Measurements from ENCODE around the gene NXF1.
A peak's percentile ranks its signal among the peaks of the same experiment; 100 is the strongest.
"Not testable (repeated sequence)": the region's sequence is repeated elsewhere in the genome, so short reads cannot be mapped to it uniquely, and the experiment has no call there.

NXF1 gene

GRCh38 chr11:62787005-62787759 lies 18.1 kb downstream of the NXF1 start, which contains the start of gene TMEM179B:
TMEM179B (plus strand) TSS chr11:62787402; CDS start chr11:62787432, 30 bp downstream.
- DNase-seq (ENCODE audit: low spot score), result peak; percentile 94

DNA sequence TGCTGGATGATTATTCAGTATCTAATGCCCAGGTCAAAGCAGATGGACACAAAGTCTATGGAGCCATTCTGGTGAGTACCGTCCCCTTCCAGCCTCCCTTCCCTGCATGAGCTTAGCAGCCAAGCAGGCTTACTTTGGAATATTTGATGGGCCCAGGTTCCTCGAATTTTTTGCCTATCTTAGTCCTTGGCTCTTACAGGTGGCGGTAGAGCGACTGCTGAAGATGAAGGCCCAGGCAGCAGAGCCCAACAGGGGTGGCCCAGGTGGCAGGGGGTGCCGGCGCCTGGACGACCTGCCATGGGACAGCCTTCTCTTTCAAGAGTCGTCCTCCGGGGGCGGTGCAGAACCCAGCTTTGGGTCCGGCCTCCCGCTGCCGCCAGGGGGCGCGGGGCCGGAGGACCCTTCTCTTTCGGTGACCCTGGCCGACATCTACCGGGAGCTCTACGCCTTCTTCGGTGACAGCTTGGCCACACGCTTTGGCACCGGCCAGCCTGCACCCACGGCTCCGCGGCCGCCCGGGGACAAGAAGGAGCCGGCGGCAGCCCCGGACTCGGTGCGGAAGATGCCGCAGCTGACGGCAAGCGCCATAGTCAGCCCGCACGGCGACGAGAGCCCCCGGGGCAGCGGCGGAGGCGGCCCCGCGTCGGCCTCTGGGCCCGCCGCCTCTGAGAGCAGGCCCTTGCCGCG lies 18.8 kb downstream of the NXF1 start:
- DNase-seq (ENCODE audit: low spot score), result peak; percentile 92

GRCh38 chr11:62782753-62783152 lies 22.5 kb downstream of the NXF1 start:
- DNase-seq (ENCODE audit: low spot score), result no peak

DNA sequence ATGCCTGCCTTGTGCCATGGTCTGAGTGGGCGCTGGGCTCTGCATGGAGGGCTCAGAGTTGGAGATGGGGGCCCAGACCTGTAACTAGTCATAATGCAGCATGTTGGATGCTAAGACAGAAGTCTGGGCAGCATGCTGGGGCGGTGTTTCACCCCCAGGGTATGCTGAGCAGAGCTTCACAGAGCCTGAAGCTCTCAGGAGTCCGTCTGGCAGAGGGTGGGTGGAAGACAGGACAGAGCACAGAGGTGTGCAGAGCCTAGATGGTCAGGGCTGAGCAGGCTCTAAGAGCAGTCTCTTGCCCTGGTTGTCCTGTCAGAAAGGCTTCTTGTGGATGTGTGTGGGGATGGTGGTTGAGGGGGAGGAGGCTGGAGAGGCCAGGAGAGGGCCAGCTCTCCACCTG lies 26.8 kb downstream of the NXF1 start:
- DNase-seq (ENCODE audit: low spot score), result no peak

GRCh38 chr11:62777389-62777788 lies 27.9 kb downstream of the NXF1 start:
- DNase-seq (ENCODE audit: low spot score), result no peak

GRCh38 chr11:62775646-62776045 lies 29.6 kb downstream of the NXF1 start:
- DNase-seq (ENCODE audit: low spot score), result no peak

DNA sequence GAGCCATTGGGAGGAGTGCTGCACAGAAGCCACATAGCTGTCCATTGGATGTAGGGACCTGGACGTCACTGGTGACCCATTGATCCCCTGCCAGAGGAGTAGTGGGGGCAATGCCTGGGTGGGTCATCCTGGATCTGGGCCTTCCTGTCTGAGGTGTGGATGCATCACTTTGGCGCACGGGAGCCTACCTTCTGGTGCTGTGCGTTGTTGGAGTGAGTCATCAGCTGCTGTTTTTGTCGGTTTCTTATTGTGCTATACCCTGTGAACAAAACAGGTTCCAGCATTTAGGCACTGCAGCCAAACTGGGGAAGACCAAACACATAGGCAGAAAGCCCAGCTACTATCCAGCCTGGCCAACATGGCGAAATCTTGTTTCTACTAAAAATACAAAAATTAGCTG lies 30.8 kb downstream of the NXF1 start:
- DNase-seq (ENCODE audit: low spot score), result no peak

- peak; percentile 93 for DNase-seq (ENCODE audit: low spot score)
These were observed 33.9 kb downstream of the NXF1 start, which contains the start of gene TAF6L for GRCh38 chr11:62771144-62772021. TAF6L (plus strand) TSS chr11:62771396; CDS start chr11:62775784, 4,388 bp downstream.

- no peak for DNase-seq (ENCODE audit: low spot score)
These were observed 34.5 kb downstream of the NXF1 start for GRCh38 chr11:62770778-62771143.

- DNase-seq (ENCODE audit: low spot score), result not testable (repeated sequence)
These were observed 44.4 kb downstream of the NXF1 start for GRCh38 chr11:62760867-62761227.

DNA sequence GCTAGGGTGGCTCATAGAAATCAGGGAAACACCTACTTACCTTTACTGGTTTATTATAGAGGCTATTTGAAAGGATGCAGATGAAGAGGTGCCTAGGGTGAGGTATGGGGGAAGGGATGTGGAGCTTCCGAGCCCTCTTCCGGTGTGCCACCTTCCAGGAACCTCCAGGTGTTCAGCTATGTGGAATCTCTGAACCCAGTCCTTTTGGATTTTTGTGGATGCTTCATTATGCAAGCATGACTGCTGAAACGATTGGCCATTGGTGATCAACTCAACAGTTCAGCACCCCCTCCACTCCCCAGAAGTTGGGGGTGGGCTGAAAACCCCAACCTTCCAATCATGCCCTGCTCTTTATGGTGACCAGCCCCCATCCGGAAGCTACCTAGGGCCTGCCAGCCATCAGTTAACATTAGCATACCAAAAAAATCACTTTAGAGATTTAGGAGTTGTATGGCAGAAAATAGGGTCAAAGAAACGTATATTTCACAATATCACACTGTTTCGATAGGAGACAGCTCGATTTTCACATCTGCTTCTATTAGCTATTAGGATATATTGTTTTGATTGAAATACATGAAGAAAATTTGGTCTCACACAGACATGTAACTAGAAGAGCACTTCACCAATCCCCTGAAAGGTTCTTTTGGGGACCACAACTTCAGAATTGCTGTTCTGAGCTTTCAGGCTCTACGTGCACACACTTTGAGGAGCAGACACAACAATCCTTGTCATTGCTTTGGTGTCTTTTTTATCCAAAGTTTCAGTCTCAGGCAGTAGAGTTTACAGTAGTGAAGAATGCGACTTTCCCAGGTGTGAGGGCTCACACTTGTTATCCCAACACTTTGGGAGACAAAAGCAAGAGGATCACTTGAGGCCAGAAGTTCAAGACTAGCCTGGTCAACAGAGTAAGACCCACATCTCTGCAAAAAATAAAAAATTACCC lies 47.1 kb downstream of the NXF1 start:
- DNase-seq (ENCODE audit: low spot score), result no peak

DNA sequence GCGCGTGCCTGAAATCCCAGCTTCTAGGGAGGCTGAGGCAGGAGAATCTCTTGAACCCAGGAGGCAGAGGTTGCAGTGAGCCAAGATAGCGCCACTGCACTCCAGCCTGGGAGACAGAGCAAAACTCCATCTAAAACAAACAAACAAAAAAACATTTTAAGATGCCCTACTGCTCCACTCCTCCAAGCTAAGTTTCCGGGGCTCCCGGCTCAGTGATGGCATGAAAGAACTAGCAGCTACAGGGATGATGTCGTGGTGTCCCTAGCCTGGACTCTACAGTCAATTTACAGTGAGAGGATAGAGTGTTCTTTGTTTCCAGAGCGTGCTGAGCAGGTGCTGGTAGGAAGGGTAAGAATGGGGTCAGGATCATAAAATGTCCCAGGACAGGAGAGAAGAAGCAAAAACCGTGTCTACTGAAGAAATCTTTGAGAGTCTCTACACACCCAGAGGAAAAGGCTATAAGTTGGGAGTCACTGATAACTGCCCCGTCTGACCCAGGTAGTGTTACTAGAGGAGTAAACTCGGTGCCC lies 50.1 kb downstream of the NXF1 start:
- DNase-seq (ENCODE audit: low spot score), result no peak

DNA sequence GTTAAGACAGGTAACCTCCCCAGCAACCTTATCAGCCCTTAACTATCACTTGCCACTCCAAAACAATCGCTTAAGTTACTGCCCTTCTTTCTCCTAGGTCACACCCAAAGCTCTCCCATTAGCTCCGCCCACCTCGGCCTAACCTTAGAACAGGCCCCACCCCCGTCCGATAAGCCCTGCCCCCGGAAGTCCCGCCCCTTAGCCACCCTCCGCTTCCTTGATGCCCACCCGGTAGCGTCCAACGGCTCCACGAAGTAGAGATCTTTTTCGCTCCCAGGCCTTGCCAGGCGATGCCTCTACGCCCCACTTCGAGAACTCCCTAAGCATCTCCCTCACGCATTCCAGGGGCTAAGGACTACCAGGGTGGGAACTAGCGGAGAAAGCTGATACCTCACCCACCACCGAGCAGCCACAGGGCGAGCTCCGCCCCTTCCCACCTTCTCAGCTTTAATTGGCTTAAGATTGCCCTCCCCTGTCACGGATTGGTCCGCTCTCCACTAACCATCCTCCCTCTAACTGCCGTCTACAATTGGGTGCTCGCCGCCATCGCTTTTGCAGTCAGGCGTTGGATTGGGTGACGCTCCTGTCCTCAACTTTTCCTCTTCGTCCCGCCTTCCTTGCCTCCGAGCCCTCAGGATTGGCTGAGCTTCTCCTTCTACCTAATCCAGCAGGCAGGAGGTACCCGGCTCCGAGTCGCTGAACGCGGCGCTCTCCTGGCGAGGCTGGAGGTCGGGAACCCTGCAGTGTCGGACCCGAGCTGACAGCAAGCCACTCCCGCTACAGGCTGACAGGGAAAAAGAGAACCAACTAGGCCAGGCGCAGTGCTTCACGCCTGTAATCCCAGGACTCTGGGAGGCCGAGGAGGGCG lies 51.3 kb downstream of the NXF1 start, which contains the start of gene ZBTB3:
ZBTB3 (minus strand) TSS at position 425 of the 868 bp plus-strand sequence. CDS start 496 bp downstream, outside the sequence.
- peak; percentile 82 for DNase-seq (ENCODE audit: low spot score)

GRCh38 chr11:62752994-62753735 lies 52.1 kb downstream of the NXF1 start:
- DNase-seq (ENCODE audit: low spot score), result no peak

DNA sequence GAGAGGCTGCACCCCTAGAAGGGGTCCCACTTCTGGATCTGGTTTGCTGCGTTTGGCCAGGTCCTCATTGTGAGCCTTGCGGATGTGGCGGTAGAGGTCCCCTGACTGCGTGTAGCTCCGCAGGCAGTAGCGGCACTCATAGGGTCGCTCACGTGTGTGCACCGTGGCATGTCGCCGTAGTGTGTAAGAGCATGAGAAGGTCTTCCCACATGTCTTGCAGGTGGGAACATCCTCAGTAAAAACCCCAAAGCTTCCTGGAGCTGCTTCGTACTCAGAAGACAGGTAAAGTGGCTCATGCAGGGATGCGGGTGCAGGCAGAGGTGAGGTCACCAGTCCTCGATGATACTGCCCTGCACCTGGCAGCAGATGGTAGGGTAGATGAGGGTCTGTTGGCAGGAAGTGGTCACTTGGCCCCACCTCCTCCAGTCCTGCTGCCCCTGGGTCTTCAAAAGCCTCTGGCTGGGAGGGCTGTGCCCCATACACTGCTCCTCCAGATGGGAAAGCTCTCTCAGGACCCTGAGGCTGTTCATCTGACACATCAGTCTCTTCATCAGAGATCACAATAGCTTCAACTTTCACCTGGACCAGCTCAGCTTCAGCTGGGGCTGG lies 53.0 kb downstream of the NXF1 start:
- DNase-seq (ENCODE audit: low spot score), result no peak

- not testable (repeated sequence) for DNase-seq (ENCODE audit: low spot score)
These were observed 55.3 kb downstream of the NXF1 start for GRCh38 chr11:62749931-62750330.

DNA sequence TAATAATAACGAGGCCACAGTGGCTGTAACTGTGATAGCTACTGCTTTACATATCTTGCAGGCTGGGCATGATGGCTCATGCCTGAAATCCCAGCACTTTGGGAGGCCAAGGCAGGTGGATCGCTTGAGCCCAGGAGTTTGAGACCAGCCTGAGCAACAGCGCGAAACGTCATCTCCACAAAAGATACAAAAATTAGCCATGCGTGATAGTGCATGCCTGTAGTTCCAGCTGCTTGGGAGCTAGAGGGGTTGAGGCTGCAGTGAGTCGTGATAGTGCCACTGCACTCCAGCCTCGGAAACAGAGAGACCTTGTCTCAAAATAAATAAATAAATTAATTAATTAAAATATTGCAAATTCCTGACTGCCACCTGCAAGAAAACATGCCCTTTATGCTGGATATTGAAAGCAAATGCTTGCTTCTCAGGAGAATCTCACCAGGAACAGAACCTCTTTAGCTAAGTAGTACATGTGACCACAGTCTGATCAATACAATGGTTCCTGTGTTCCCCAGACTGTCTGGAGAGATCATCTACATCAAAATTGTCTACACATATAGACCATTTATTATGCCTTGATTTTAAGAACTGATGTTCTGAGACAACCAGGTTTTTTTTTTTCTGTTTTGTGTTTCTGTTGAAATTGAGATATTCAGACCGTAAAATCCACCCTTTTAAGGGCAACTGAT lies 57.6 kb downstream of the NXF1 start:
- no peak for DNase-seq (ENCODE audit: low spot score)
